H9 (cell line): Measurements from ENCODE around the gene IFT25. TPM values are rescaled to one million over a fixed set of nuclear protein-coding genes. Genes with fewer than 3 reads are reported as not detected.

ENCODE experiments used
- DNase-seq: peaks from one replicate; pipeline ENCODE4 v3.0.0-alpha.2; 2017
- H2AFZ ChIP-seq: one replicate; pipeline ENCODE4 v1.6.1; 2013; ENCODE audit warnings: mild to moderate bottlenecking, low read length, control low read depth, moderate library complexity
- H2AK5ac ChIP-seq: 2 replicates; pipeline ENCODE4 v1.6.1; 2013; ENCODE audit warnings: low read length, control low read depth, mixed read lengths; ENCODE audit not compliant: insufficient read length
- H2BK120ac ChIP-seq: one replicate; pipeline ENCODE4 v1.6.1; 2013; ENCODE audit warnings: low read depth, mild to moderate bottlenecking, low read length, control low read depth, inconsistent platforms; ENCODE audit not compliant: poor library complexity, severe bottlenecking
- H2BK12ac ChIP-seq: 2 replicates; pipeline ENCODE4 v1.6.1; 2013; ENCODE audit warnings: low read length, control low read depth, mixed read lengths, low read depth; ENCODE audit not compliant: insufficient read length
- H2BK15ac ChIP-seq: 2 replicates; pipeline ENCODE4 v1.6.1; 2013; ENCODE audit warnings: low read depth, low read length, control low read depth
- H2BK20ac ChIP-seq: one replicate; pipeline ENCODE4 v1.6.1; 2013; ENCODE audit warnings: low read depth, mild to moderate bottlenecking, low read length, control low read depth, inconsistent platforms; ENCODE audit not compliant: poor library complexity, severe bottlenecking
- H2BK5ac ChIP-seq: 2 replicates; pipeline ENCODE4 v1.6.1; 2013; ENCODE audit warnings: low read length, control low read depth, mixed read lengths; ENCODE audit not compliant: insufficient read length
- H3K14ac ChIP-seq: 2 replicates; pipeline ENCODE4 v1.6.1; 2013; ENCODE audit warnings: low read length, control low read depth; ENCODE audit not compliant: insufficient read depth
- H3K18ac ChIP-seq: 2 replicates; pipeline ENCODE4 v1.6.1; 2013; ENCODE audit warnings: low read depth, mild to moderate bottlenecking, mixed read lengths, low read length, control low read depth; ENCODE audit not compliant: insufficient read length
- H3K23ac ChIP-seq: 2 replicates; pipeline ENCODE4 v1.6.1; 2013; ENCODE audit warnings: low read length, control low read depth, mixed read lengths, low read depth; ENCODE audit not compliant: insufficient read length
- H3K23me2 ChIP-seq: 2 replicates; pipeline ENCODE4 v1.6.1; 2013; ENCODE audit warnings: low read depth, mild to moderate bottlenecking, mixed read lengths, low read length, control low read depth; ENCODE audit not compliant: insufficient read length, poor library complexity, severe bottlenecking
- H3K27ac ChIP-seq: 2 replicates; pipeline ENCODE4 v1.5.1; 2013; ENCODE audit warnings: low read length, control low read depth, mixed read lengths, low read depth; ENCODE audit not compliant: insufficient read length
- H3K27me3 ChIP-seq: 2 replicates; pipeline ENCODE4 v1.6.1; 2013; ENCODE audit warnings: low read length, control low read depth, inconsistent platforms; ENCODE audit not compliant: insufficient read depth
- H3K4ac ChIP-seq: 2 replicates; pipeline ENCODE4 v1.6.1; 2013; ENCODE audit warnings: low read depth, mild to moderate bottlenecking, control low read depth, inconsistent platforms, low read length, moderate library complexity
- H3K4me1 ChIP-seq: 2 replicates; pipeline ENCODE4 v1.6.1; 2013; ENCODE audit warnings: low read length, control low read depth, inconsistent platforms; ENCODE audit not compliant: insufficient read depth
- H3K4me2 ChIP-seq: 2 replicates; pipeline ENCODE4 v1.6.1; 2013; ENCODE audit warnings: low read length, control low read depth, mixed read lengths; ENCODE audit not compliant: insufficient read length, insufficient read depth
- H3K56ac ChIP-seq: 2 replicates; pipeline ENCODE4 v1.6.1; 2013; ENCODE audit warnings: low read depth, mild to moderate bottlenecking, mixed read lengths, low read length, control low read depth; ENCODE audit not compliant: insufficient read length
- H3K79me1 ChIP-seq: 2 replicates; pipeline ENCODE4 v1.6.1; 2013; ENCODE audit warnings: low read depth, mild to moderate bottlenecking, moderate library complexity, low read length, control low read depth, inconsistent platforms; ENCODE audit not compliant: insufficient read depth, poor library complexity, severe bottlenecking
- H3K79me2 ChIP-seq: 2 replicates; pipeline ENCODE4 v1.6.1; 2013; ENCODE audit warnings: low read length, control low read depth, inconsistent platforms; ENCODE audit not compliant: insufficient read depth
- H3K9ac ChIP-seq: 2 replicates; pipeline ENCODE4 v1.6.1; 2013; ENCODE audit warnings: low read length, control low read depth, mixed read lengths; ENCODE audit not compliant: insufficient read length; ENCODE audit errors: extremely low read depth
- H3K9me3 ChIP-seq: one replicate; pipeline ENCODE4 v1.6.1; 2013; ENCODE audit warnings: low read depth, low read length, inconsistent platforms; ENCODE audit not compliant: control insufficient read depth
- H3T11ph ChIP-seq: one replicate; pipeline ENCODE4 v1.6.1; 2013; ENCODE audit warnings: mild to moderate bottlenecking, low read length, control low read depth, inconsistent platforms
- H4K20me1 ChIP-seq: one replicate; pipeline ENCODE4 v1.6.1; 2013; ENCODE audit not compliant: control insufficient read depth, insufficient read length, insufficient read depth
- H4K5ac ChIP-seq: 2 replicates; pipeline ENCODE4 v1.6.1; 2013; ENCODE audit warnings: low read depth, mild to moderate bottlenecking, mixed read lengths, low read length, control low read depth; ENCODE audit not compliant: insufficient read length
- H4K8ac ChIP-seq: replicated peaks from 2 replicates; pipeline ENCODE4 v1.6.1; 2013; ENCODE audit warnings: low read length, control low read depth, mixed read lengths, low read depth; ENCODE audit not compliant: insufficient read length
- H4K91ac ChIP-seq: 2 replicates; pipeline ENCODE4 v1.6.1; 2013; ENCODE audit warnings: low read depth, mild to moderate bottlenecking, moderate library complexity, mixed read lengths, low read length, control low read depth; ENCODE audit not compliant: insufficient read length
- H3K27ac Mint-ChIP-seq, 3 experiments: 2 replicates in 2 of 3; 3 replicates in 1 of 3; pipeline ENCODE4 v1.8.0; 2020 to 2021; ENCODE audit warnings: mixed read lengths in 3 of 3, mild to moderate bottlenecking in 1 of 3, moderate library complexity in 1 of 3
- H3K27me3 Mint-ChIP-seq: 2 replicates; pipeline ENCODE4 v1.8.0; 2021; ENCODE audit warnings: low read depth, mild to moderate bottlenecking, moderate library complexity, mixed read lengths
- H3K36me3 Mint-ChIP-seq, 3 experiments: 2 replicates in 2 of 3; 3 replicates in 1 of 3; pipeline ENCODE4 v1.8.0; 2020 to 2021; ENCODE audit warnings: low read depth in 3 of 3, mixed read lengths in 3 of 3; ENCODE audit not compliant: insufficient read depth in 1 of 3
- H3K4me1 Mint-ChIP-seq, 2 experiments: 2 replicates each; pipeline ENCODE4 v1.8.0; 2020; ENCODE audit warnings: mixed read lengths in 2 of 2
- H3K4me3 Mint-ChIP-seq, 2 experiments: 2 replicates in 1 of 2; 3 replicates in 1 of 2; pipeline ENCODE4 v1.8.0; 2020 to 2021; ENCODE audit warnings: mild to moderate bottlenecking in 2 of 2, mixed read lengths in 2 of 2, moderate library complexity in 1 of 2
- H3K9me3 Mint-ChIP-seq, 2 experiments: 2 replicates in 1 of 2; 3 replicates in 1 of 2; pipeline ENCODE4 v1.8.0; 2020; ENCODE audit warnings: mild to moderate bottlenecking in 2 of 2, mixed read lengths in 2 of 2, moderate library complexity in 1 of 2
- CTCF ChIP-seq: fragments of 200-600 bp; sonication (generic); conservative IDR thresholded peaks from 3 replicates; pipeline ENCODE4 v1.8.0; 2021; ENCODE audit warnings: antibody characterized with exemption, mild to moderate bottlenecking
- WGBS: extraction: QIAGEN DNeasy Blood & Tissue Kit; methylation state at CpG from one replicate; pipeline ENCODE4 v1.1.7; 2013; ENCODE audit warnings: missing lambda C conversion rate, low lambda C conversion rate, mixed read lengths; ENCODE audit not compliant: insufficient read length; ENCODE audit errors: extremely low coverage; 5-methylcytosine and 5-hydroxymethylcytosine counted together
- total RNA-seq: library from RNA; stranded (reverse); gene quantifications from 2 replicates; pipeline ENCODE4 v1.2.1, GENCODE V29; 2021

IFT25 gene
- total RNA-seq, 1 experiment from 2014 or later = 36.8 TPM

GRCh38 chr1:53979712-53980450, 34.4 kb upstream of the IFT25 start:
- Histone ChIP-seq H3K79me1 (no peaks in the 10 kb centered on the region), H2BK20ac (no peak overlapping the region), H3T11ph (no peak overlapping the region), H4K20me1 (no peaks in the 10 kb centered on the region), H2AFZ (no peak overlapping the region), H3K27me3 (no peaks in the 10 kb centered on the region), H2AK5ac (no peak overlapping the region), H3K4me2 (no peak overlapping the region), H4K91ac (no peak overlapping the region), H3K79me2 (no peaks in the 10 kb centered on the region), H3K27ac (no peak overlapping the region), H3K23ac (no peak overlapping the region), H3K56ac (no peak overlapping the region), H3K4ac (no peak overlapping the region), H3K18ac (no peak overlapping the region), H4K5ac (no peak overlapping the region), H4K8ac (no peak overlapping the region), H2BK15ac (no peak overlapping the region), H3K9me3 (no peaks in the 10 kb centered on the region), H3K14ac (no peak overlapping the region), H3K9ac (no peak overlapping the region), H3K23me2 (peaks cover 8% of the 10 kb centered on the region), H2BK5ac (no peak overlapping the region), H2BK120ac (no peak overlapping the region), H2BK12ac (peak overlapping the region; percentile 64), H3K4me1 (no peaks in the 10 kb centered on the region; the same call in 1 of the 2 replicates)
- DNase-seq = peak; percentile 51
- TF ChIP-seq CTCF = peak; percentile 47; the same call in 2 of the 3 replicates
- H3K36me3 Mint-ChIP-seq = peaks cover 0 to 2% (median 0%) of the 10 kb centered on the region in 3 experiments; a peak in 2 of 7 replicates
- H3K27ac Mint-ChIP-seq = no peak overlapping the region; a peak in 2 of 7 replicates
- no peaks in the 10 kb centered on the region; a peak in 1 of 5 replicates for H3K9me3 Mint-ChIP-seq
- no peak overlapping the region for H3K4me3 Mint-ChIP-seq
- H3K4me1 Mint-ChIP-seq = peaks cover 19 to 27% of the 10 kb centered on the region in 2 experiments
- WGBS = no CpG with 5 or more reads among the region's 13 CpGs
- peaks cover 9% of the 10 kb centered on the region for H3K27me3 Mint-ChIP-seq
